Stomach (tissue), 4 donors: ENCODE results near the gene JCHAIN.

Experiments
- CTCF ChIP-seq, 7 experiments: fragments of 450-650 bp in 4 of 7; fragments of 200-600 bp in 3 of 7; sonication (generic) in 3 of 7; IDR thresholded peaks; one replicate each; pipeline ENCODE4 v1.5.1; 2016 to 2019; ENCODE audit warnings: antibody characterized with exemption in 7 of 7, control low read depth in 2 of 7, mild to moderate bottlenecking in 1 of 7
- EP300 ChIP-seq: sonication (generic); formaldehyde crosslinking; IDR thresholded peaks from one replicate; pipeline ENCODE4 v1.6.1; 2017; ENCODE audit warnings: antibody characterized with exemption
- POLR2A ChIP-seq, 4 donors: fragments of 450-650 bp; IDR thresholded peaks; one replicate each; pipeline ENCODE4 v1.6.1; 2016; ENCODE audit warnings: antibody characterized with exemption in 4 of 4, control low read depth in 2 of 4, mild to moderate bottlenecking in 1 of 4, moderate library complexity in 1 of 4
- POLR2AphosphoS5 ChIP-seq, 3 donors: sonication (generic); formaldehyde crosslinking; IDR thresholded peaks; one replicate each; pipeline ENCODE4 v1.6.1; 2016; ENCODE audit warnings: antibody characterized with exemption in 3 of 3

GRCh38 chr4:70666369-70666768, at the start of gene JCHAIN:
- TF ChIP-seq CTCF (IDR thresholded peaks at IDR 0.05), result no peak
- no peak for TF ChIP-seq EP300
- TF ChIP-seq POLR2A (IDR thresholded peaks at IDR 0.05), result no peak
- TF ChIP-seq POLR2AphosphoS5 (IDR thresholded peaks at IDR 0.05), result no peak
